ENCODE results near the gene PARL. TPM values are rescaled to one million over a fixed set of nuclear protein-coding genes. Genes with fewer than 3 reads are reported as not detected.

PARL gene
- total RNA-seq, 1 donor from 2014 or later = 93.7 TPM

DNA sequence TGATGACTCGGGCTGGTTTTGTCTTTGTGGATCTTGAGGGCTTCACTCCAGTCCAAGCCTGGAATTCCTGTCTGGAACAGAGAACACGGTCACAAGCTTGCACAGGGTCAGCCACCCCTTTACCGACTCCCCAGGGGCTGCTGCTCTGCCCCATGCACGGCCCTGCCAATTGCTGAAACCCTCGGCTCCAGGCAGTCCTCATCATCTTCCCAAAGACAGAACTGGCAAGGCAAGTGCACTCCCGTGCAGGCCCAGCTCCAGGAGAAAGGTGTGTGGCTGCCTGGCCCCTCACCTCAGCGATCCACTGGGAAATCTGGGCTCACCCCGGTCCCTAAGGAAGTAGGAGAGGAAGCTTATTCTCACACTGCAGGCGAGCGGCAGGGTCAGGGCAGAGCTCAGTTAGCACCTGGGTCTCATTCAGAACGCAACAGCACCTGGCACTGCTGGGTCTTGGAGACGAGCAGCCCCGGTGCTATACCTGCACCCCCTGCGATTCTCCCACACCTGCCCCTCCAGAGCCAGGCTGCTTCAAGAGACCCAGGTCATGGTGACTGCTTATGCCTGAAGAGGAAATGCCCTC lies 66.5 kb downstream of the PARL start:
- no peak for DNase-seq (ENCODE audit: low spot score)
- Mint-ChIP-seq H3K36me3 (ENCODE audit: low read depth) (peaks cover 6% of the 10 kb centered on the region), H3K4me1 (ENCODE audit: low read depth) (peaks cover 21% of the 10 kb centered on the region), H3K27ac (no peak overlapping the region), H3K27me3 (ENCODE audit: insufficient read depth) (peaks cover 2% of the 10 kb centered on the region), H3K4me3 (no peak overlapping the region), H3K9me3 (no peaks in the 10 kb centered on the region)
- intact Hi-C loops (cut with micrococcal nuclease) = no loop called here

DNA sequence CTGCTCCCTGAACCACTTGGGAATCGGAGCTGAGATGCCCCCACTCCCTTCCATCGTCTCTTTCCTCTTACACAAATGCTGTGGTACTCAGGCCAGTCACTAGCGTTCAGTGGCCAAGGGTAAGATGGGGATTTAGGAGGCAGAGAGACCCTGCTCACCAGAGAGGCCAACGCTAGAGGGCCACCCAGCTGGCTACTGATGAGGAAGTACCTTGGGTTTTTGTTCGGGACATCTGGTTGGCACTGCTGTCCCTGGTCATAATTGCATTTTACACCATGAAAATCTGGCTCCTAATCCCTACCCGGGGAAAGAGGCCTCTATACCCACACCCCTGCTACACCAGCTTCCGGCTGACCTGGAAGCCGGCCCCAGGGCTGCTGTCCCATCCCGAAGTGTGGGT lies 67.0 kb downstream of the PARL start:
- H3K4me1 Mint-ChIP-seq (ENCODE audit: low read depth) = peaks cover 21% of the 10 kb centered on the region
- H3K27ac Mint-ChIP-seq = peak overlapping the region; percentile 0
- intact Hi-C loops (cut with micrococcal nuclease) = no loop called here

DNA sequence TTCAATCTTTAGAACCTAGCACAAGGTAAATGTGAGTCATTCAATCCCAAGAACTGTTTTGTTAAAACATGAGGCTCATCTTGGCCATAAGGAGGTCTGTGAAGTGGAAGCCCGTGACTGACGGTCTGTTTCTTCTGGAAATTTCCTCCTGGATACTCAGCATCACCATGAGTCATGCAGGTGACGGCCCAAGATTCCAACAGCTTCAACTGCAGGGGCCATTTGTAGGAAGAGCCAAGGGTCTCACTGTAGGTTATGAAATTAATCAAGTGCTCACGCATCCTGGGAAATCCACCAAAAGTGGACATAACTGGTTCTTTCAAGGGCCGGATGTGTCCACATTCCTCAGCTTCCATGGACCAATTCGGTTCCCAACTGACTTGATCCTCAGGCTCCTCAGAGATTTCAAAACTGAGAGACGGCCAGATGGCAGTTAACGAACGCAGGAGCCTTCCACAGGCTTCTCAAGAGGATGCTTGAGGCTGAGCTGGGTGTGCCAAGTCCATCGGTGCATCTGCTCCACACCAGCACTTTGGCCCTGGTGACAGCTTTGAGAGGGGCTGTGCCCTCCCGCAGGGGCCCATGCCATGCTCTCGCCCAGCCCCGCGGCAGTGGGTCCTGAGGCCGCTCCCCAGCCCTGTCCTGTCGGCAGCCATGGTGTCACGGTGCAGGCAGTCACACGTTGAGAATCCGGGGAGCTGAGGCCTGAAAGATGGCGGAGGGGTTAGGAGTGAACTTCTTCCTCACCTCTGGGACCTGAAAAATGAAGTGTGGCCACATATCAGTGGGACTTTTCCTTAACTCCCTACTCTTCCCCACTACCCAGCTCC lies 67.8 kb downstream of the PARL start:
- H3K36me3 Mint-ChIP-seq (ENCODE audit: low read depth) = peaks cover 7% of the 10 kb centered on the region
- intact Hi-C loops (cut with micrococcal nuclease) = no loop called here
- H3K4me1 Mint-ChIP-seq (ENCODE audit: low read depth) = peaks cover 21% of the 10 kb centered on the region
- H3K9me3 Mint-ChIP-seq = no peaks in the 10 kb centered on the region
- H3K4me3 Mint-ChIP-seq = no peak overlapping the region
- H3K27ac Mint-ChIP-seq = no peak overlapping the region
- H3K27me3 Mint-ChIP-seq (ENCODE audit: insufficient read depth) = peaks cover 2% of the 10 kb centered on the region
- no peak for DNase-seq (ENCODE audit: low spot score)

More for the DNA sequence above, 67.0 kb downstream of the PARL start:
- no peaks in the 10 kb centered on the region for H3K9me3 Mint-ChIP-seq
- H3K27me3 Mint-ChIP-seq (ENCODE audit: insufficient read depth) = peaks cover 2% of the 10 kb centered on the region
- H3K36me3 Mint-ChIP-seq (ENCODE audit: low read depth) = peaks cover 6% of the 10 kb centered on the region
- no peak for DNase-seq (ENCODE audit: low spot score)
- H3K4me3 Mint-ChIP-seq = no peak overlapping the region

DNA sequence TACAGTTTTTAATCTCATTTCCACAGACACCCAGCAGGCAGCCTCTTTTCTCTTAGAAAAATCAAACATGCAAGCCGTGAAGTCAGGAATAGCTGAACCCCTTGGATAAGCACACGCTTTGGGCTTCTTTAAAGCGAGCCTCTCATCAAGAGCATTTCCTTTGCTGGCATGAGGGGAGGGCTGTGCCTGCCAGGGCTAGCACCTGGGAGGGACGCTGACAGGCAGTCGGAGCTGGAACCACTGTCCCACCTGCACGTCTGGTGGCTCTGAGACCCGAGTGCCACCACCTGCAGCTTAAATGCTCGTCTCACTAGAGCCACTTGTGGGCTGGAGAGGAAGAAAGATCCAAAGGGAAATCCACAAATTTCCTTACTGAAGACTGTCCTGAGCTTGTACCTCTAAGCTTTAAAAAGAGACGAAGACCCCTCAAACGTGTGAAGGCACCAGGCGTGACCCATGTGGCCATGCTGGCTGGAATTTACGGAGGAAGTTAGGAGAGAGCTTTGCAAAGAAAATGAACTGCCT lies 68.7 kb downstream of the PARL start:
- intact Hi-C loops (cut with micrococcal nuclease) = no loop called here
- Mint-ChIP-seq H3K4me3 (no peak overlapping the region), H3K27ac (no peak overlapping the region)

DNA sequence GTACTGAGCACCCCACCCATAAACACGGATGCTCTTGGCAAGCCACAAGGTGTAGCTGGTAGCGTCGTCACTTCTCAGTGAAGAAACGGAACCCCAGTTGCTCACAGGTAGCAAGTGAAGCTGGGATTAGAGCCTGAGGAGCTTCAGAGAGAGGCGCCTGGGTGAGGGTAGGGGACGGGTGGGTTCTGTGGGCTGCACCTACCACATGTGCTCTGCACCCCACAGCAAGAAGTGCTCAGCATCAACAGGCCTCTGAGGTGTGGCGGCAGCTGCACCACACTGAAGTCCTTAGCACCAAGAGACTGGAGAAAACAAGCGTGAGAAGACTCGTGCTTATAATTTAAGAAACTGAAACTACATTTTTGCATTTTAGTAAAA lies 69.1 kb downstream of the PARL start:
- no peaks in the 10 kb centered on the region for H3K27me3 Mint-ChIP-seq (ENCODE audit: insufficient read depth)
- peaks cover 16% of the 10 kb centered on the region for H3K36me3 Mint-ChIP-seq (ENCODE audit: low read depth)
- H3K27ac Mint-ChIP-seq = peak overlapping the region; percentile 23
- peak overlapping the region; percentile 10 for H3K4me3 Mint-ChIP-seq
- no peak for DNase-seq (ENCODE audit: low spot score)
- H3K4me1 Mint-ChIP-seq (ENCODE audit: low read depth) = peaks cover 21% of the 10 kb centered on the region
- intact Hi-C loops (cut with micrococcal nuclease) = no loop called here
- no peaks in the 10 kb centered on the region for H3K9me3 Mint-ChIP-seq

More for the DNA sequence above, 68.7 kb downstream of the PARL start:
- Mint-ChIP-seq H3K9me3 (no peaks in the 10 kb centered on the region), H3K27me3 (ENCODE audit: insufficient read depth) (no peaks in the 10 kb centered on the region), H3K4me1 (ENCODE audit: low read depth) (peaks cover 21% of the 10 kb centered on the region), H3K36me3 (ENCODE audit: low read depth) (peaks cover 12% of the 10 kb centered on the region)
- no peak for DNase-seq (ENCODE audit: low spot score)

DNA sequence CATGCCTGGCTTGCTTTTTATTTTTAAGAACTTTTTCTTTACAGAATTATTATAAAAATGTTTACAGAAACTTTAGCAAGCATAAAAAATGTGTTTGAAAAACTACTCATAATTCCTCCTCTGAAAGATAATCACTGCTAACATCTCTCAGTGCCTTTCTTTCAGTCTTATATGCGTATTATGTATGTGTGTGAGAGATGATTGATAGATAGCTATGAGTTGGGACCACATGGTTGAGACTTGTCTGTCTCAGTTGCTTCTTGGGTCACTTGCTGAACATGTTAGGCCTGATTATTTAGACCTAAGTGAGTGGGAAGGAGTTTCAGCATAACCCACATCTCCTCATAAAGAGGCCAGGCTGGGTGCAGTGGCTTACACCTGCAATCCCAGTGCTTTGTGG lies 70.4 kb downstream of the PARL start:
- Mint-ChIP-seq H3K27me3 (ENCODE audit: insufficient read depth) (no peaks in the 10 kb centered on the region), H3K4me3 (no peak overlapping the region), H3K36me3 (ENCODE audit: low read depth) (peaks cover 20% of the 10 kb centered on the region), H3K4me1 (ENCODE audit: low read depth) (peaks cover 21% of the 10 kb centered on the region), H3K9me3 (no peaks in the 10 kb centered on the region), H3K27ac (peak overlapping the region; percentile 57)
- DNase-seq (ENCODE audit: low spot score) = no peak
- intact Hi-C loops (cut with micrococcal nuclease) = no loop called here

DNA sequence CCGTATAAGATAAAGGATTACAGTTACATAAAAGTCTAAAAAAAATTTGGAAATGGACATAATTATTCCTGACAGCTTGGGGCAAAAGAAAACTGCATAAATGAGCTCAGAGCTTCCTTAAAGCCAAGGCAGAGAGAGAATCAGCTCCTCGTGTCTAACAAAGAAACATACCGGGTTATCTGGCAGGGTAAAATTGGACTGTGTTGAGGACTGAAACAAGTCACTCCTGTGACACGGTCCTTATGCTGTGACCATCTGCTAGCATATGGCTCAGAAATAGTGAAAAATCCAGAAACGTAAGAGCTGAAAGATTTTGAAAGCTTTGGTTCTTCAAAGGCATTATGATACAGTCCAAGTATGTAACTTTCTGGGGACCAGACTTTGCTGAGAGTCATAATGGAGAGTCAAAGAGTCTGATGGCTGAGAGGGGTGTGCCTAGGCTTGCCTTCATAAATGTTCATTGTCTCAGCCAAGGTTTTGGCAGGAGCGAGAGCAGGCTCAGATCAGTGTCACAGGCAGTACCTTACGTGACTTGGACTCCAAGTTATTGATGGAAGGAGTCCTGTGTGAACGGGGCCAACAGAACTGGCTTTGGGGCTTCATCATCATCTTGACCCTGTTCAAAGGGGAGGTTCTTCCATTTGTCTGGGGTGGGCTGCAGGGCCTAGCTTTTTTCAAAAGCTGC lies 71.8 kb downstream of the PARL start:
- Mint-ChIP-seq H3K27ac (no peak overlapping the region), H3K4me3 (no peak overlapping the region), H3K27me3 (ENCODE audit: insufficient read depth) (no peaks in the 10 kb centered on the region), H3K4me1 (ENCODE audit: low read depth) (peaks cover 21% of the 10 kb centered on the region), H3K36me3 (ENCODE audit: low read depth) (peaks cover 23% of the 10 kb centered on the region), H3K9me3 (no peaks in the 10 kb centered on the region)
- DNase-seq (ENCODE audit: low spot score) = no peak
- intact Hi-C loops (cut with micrococcal nuclease) = no loop called here

DNA sequence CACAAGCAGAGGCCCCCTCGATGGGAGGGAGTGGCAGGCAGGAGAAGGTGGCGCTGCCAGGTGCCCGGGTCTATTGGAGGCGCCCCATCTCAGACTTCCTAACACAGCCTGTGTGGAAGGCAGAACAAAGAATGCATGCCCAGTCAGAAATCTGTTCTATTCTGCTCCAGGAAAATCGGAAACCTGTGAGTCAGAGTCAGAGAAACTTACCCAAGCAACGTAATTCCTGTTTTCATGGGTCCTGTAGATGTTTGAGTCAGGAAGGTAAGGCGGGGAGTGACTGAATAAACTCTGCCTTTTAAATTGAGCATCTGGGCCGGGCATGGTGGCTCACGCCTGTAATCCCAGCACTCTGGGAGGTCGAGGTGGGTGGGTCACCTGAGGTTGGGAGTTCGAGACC lies 73.0 kb downstream of the PARL start:
- no peak overlapping the region for H3K4me3 Mint-ChIP-seq
- DNase-seq (ENCODE audit: low spot score) = no peak
- H3K27ac Mint-ChIP-seq = no peak overlapping the region
- H3K4me1 Mint-ChIP-seq (ENCODE audit: low read depth) = peaks cover 20% of the 10 kb centered on the region
- intact Hi-C loops (cut with micrococcal nuclease) = no loop called here
- H3K27me3 Mint-ChIP-seq (ENCODE audit: insufficient read depth) = no peaks in the 10 kb centered on the region
- no peaks in the 10 kb centered on the region for H3K9me3 Mint-ChIP-seq
- peaks cover 33% of the 10 kb centered on the region for H3K36me3 Mint-ChIP-seq (ENCODE audit: low read depth)

DNA sequence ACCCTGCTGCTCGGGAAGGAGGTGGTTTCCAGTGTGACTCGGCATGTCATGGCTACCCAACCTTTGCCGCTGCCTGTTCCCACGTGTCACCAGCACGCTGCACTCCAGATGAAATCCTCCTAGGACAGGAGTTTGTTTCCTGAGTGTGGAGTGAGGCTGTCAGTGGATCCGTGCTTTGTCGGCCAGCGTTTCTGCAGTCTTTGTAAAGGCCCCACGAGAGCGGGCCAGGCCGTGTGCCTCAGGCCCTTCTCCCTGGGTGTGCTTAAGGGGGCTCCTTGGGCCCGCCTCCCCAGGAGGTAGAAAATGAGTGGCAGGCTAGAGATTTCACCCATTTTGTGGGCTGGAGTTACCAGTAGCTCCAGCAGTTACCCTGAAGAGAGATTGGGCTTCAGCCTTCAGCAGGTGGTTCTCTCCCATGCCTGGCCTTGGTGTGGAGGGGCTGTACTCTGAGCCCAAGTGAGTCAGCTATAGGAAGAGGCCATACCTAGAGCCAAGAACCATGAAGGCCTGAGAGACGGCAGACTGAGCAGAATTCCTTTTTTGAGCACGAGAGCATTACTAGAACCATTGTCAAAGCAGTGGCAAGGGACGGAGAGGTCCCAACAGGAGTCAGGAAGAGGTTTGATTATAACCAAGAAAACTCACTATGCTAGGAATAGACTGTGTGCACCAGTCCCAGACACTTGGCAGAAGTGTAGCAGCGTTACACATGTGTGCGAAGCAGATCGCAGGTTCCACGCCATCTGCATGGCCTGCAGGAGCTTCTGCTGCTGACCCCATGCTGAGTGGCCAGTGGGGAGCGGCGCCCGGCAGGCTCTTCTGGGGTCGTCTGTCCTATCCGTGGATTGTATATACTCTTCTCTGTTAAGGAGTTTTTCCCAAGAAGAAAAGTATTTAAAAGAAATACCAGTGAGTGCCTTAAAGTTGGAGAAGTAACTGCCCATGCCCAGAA lies 73.8 kb downstream of the PARL start:
- Mint-ChIP-seq H3K4me3 (no peak overlapping the region), H3K4me1 (ENCODE audit: low read depth) (peaks cover 13% of the 10 kb centered on the region), H3K36me3 (ENCODE audit: low read depth) (peaks cover 34% of the 10 kb centered on the region), H3K9me3 (no peaks in the 10 kb centered on the region), H3K27ac (no peak overlapping the region), H3K27me3 (ENCODE audit: insufficient read depth) (no peaks in the 10 kb centered on the region)
- no peak for DNase-seq (ENCODE audit: low spot score)
- intact Hi-C loops (cut with micrococcal nuclease) = no loop called here

DNA sequence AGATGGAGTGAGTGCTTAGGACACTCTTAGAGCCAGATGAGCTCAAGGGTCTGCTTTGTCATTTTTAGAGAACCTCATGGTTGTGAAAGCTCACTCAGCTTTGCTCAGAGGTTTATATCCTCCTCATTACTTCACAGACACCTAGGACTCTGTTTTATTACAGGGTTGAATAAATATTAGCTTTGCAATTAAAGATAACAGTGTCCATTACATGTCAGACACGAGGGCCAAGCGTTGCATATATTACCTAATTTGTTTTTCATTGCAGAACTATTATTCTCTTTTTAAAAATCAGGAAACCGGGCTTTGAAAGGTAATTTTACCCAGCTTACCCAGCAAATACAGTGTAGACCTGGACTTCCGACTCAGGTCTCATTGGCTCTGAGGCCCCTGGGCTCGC lies 75.4 kb downstream of the PARL start:
- no peak overlapping the region for H3K27ac Mint-ChIP-seq
- no peak for DNase-seq (ENCODE audit: low spot score)
- peaks cover 2% of the 10 kb centered on the region for H3K4me1 Mint-ChIP-seq (ENCODE audit: low read depth)
- no peak overlapping the region for H3K4me3 Mint-ChIP-seq
- peaks cover 33% of the 10 kb centered on the region for H3K36me3 Mint-ChIP-seq (ENCODE audit: low read depth)
- intact Hi-C loops (cut with micrococcal nuclease) = no loop called here
- H3K9me3 Mint-ChIP-seq = no peaks in the 10 kb centered on the region
- H3K27me3 Mint-ChIP-seq (ENCODE audit: insufficient read depth) = no peaks in the 10 kb centered on the region

DNA sequence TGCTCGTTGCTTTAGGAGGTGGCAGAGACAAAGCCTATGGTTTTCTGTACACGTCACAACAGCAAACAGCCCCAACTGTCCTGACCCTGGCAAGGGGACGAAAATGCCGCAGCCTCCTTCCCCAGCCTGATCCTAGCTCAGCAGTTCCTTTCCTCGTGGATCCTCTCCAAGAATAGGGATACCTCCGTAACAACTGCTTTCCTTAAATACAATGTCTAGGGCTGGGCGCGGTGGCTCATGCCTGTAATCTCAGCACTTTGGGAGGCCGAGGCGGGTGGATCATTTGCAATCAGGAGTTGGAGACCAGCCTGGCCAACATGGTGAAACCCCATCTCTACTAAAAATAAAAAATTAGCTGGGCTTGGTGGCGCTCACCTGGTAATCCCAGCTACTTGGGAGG lies 76.3 kb downstream of the PARL start:
- Mint-ChIP-seq H3K27me3 (ENCODE audit: insufficient read depth) (no peaks in the 10 kb centered on the region), H3K9me3 (no peaks in the 10 kb centered on the region), H3K36me3 (ENCODE audit: low read depth) (peaks cover 38% of the 10 kb centered on the region), H3K27ac (no peak overlapping the region), H3K4me3 (no peak overlapping the region), H3K4me1 (ENCODE audit: low read depth) (no peaks in the 10 kb centered on the region)
- intact Hi-C loops (cut with micrococcal nuclease) = no loop called here
- DNase-seq (ENCODE audit: low spot score) = no peak

DNA sequence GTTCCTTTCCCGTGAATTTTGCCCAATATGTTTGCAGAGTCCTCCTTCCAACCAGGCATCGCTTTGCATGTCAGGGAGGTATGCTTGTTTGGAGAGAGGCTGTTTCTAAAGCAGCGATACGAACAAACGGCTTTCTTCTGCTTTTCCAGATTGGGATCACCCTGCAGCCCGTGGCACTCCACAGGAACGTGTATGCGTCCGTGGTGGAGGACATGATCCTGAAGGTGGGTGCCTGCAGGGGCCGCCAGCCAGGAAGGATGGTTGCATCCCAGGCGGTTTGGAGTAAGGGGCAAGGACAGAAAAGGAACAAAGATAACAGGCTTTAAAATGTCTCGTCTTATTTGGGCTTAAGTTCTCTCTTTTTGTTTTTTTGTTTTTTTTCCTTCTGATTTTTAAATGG lies 76.8 kb downstream of the PARL start:
- no peak overlapping the region for H3K27ac Mint-ChIP-seq
- H3K4me3 Mint-ChIP-seq = no peak overlapping the region
- no peaks in the 10 kb centered on the region for H3K4me1 Mint-ChIP-seq (ENCODE audit: low read depth)
- no peak for DNase-seq (ENCODE audit: low spot score)
- no peaks in the 10 kb centered on the region for H3K27me3 Mint-ChIP-seq (ENCODE audit: insufficient read depth)
- H3K36me3 Mint-ChIP-seq (ENCODE audit: low read depth) = peaks cover 41% of the 10 kb centered on the region
- intact Hi-C loops (cut with micrococcal nuclease) = no loop called here
- no peaks in the 10 kb centered on the region for H3K9me3 Mint-ChIP-seq
